ENCODE results near the gene TAS2R5. TPM values are rescaled to one million over a fixed set of nuclear protein-coding genes. Genes with fewer than 3 reads are reported as not detected.

TAS2R5 gene
- total RNA-seq, 2 donors from 2014 or later = 2.2 to 4.4 TPM

DNA sequence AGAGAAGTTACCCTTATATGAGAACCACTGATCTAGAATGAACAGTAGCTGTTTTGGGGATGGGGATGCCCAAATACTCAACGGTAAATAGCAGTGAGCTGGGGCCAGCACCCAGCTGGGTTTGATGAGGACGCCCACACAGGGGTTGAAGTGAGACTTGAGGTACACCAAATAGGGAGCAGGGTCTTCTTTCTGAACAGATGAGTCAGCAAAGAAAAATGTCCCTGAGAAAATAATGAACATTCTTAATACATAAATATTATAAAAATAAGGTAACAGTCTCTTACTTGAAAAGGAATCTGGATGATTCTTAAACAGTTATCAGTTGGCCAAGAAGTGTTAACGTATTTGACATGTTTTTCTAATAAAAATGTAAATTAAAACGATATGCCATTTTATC is 49.2 kb downstream of the TAS2R5 start:
- Histone ChIP-seq H3K27me3 (replicated peaks; ENCODE audit: insufficient read depth) (no peaks in the 10 kb centered on the region), H3K9me3 (no peaks in the 10 kb centered on the region), H3K27ac (no peak overlapping the region), H3K4me3 (no peak overlapping the region), H3K36me3 (no peaks in the 10 kb centered on the region), H3K4me1 (ENCODE audit: control insufficient read depth in 1 of 2, low read depth in 2 of 2) (no peaks in the 10 kb centered on the region)
- no peak for TF ChIP-seq CTCF (IDR thresholded peaks at IDR 0.05)
- DNase-seq (ENCODE audit: low spot score) (no peak), ATAC-seq (ENCODE audit: insufficient number of reproducible peaks, low FRiP score, low read depth) (no peak)

DNA sequence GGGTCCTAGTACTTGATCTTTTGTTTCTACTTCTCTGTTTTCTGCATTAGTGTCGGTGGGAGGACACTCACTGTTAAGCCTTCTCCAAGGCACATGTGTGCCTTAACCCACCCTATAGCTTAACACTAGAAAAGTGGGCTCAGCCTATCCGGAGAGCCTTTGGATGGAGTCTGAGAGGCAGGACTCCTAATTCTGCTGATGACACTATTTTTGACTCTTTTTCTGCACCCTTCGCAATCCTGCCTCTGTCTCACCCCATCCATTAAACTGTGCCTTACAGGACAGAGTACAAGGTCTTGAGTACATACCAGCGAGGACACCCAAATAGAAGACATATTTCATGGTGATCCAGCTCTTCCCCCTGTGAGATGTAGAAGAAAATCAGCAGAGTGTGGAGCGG is 50.7 kb downstream of the TAS2R5 start:
- Histone ChIP-seq H3K36me3 (no peaks in the 10 kb centered on the region), H3K4me3 (no peak overlapping the region), H3K27ac (no peak overlapping the region), H3K4me1 (ENCODE audit: control insufficient read depth in 1 of 2, low read depth in 2 of 2) (no peaks in the 10 kb centered on the region), H3K27me3 (replicated peaks; ENCODE audit: insufficient read depth) (no peaks in the 10 kb centered on the region), H3K9me3 (no peaks in the 10 kb centered on the region)
- ATAC-seq (ENCODE audit: insufficient number of reproducible peaks, low FRiP score, low read depth) (no peak), DNase-seq (ENCODE audit: low spot score) (no peak)
- no peak for TF ChIP-seq CTCF (IDR thresholded peaks at IDR 0.05)

Other genes with a start within 250 kb of the TAS2R5 start
- 10 to 100 TPM; 27.8 to 28.3 TPM for gene AGK, start 238.8 kb upstream of the TAS2R5 start, total RNA-seq
- gene DENND11, start 88.1 kb upstream of the TAS2R5 start, total RNA-seq = 10 to 100 TPM; 29.0 to 37.8 TPM
- gene WEE2, start 81.9 kb upstream of the TAS2R5 start, total RNA-seq = not detected
- 100 to 1,000 TPM in 1 of 2 donors, 10 to 100 TPM in 1; 50.8 to 157 TPM for gene SSBP1, start 51.9 kb upstream of the TAS2R5 start, total RNA-seq
- gene TAS2R3, start 26.1 kb upstream of the TAS2R5 start, total RNA-seq = under 1 TPM in 1 of 2 donors, not detected in 1; 0.41 TPM
- gene TAS2R4, start 13.5 kb upstream of the TAS2R5 start, total RNA-seq = 1 to 10 TPM in 1 of 2 donors, under 1 TPM in 1; 0.81 to 3.5 TPM
- gene PRSS37, start 51.3 kb downstream of the TAS2R5 start, total RNA-seq = not detected
- not detected for gene OR9A4, start 126.2 kb downstream of the TAS2R5 start, total RNA-seq
- gene CLEC5A, start 156.8 kb downstream of the TAS2R5 start, total RNA-seq = 1 to 10 TPM; 3.0 to 3.7 TPM
- gene TAS2R38, start 183.6 kb downstream of the TAS2R5 start, total RNA-seq = not detected
- gene MGAM, start 205.7 kb downstream of the TAS2R5 start, total RNA-seq = 1 to 10 TPM; 1.6 to 2.4 TPM